Liver (tissue), 9 donors: ENCODE results near the gene GNAI2. TPM values are rescaled to one million over a fixed set of nuclear protein-coding genes. Genes with fewer than 3 reads are reported as not detected.

ENCODE experiments used
- DNase-seq: peaks from one replicate; pipeline ENCODE4 v3.0.0-alpha.2; 2017; ENCODE audit warnings: low spot score
- H3K27ac ChIP-seq, 2 donors: one replicate each; pipeline ENCODE4 v1.7.0; 2013; ENCODE audit warnings: inconsistent platforms in 2 of 2, low read length in 2 of 2, control low read depth in 1 of 2, low read depth in 1 of 2, mild to moderate bottlenecking in 1 of 2
- H3K27me3 ChIP-seq, 4 donors: one replicate each; pipeline versions ENCODE4 v1.6.1 to v1.7.0; 2013; ENCODE audit warnings: low read length in 3 of 4, inconsistent platforms in 1 of 4, mild to moderate bottlenecking in 1 of 4, moderate library complexity in 1 of 4; ENCODE audit not compliant: control insufficient read depth in 4 of 4, insufficient read depth in 4 of 4
- H3K36me3 ChIP-seq, 4 donors: one replicate each; pipeline versions ENCODE4 v1.6.1 to v1.7.0; 2013; ENCODE audit warnings: low read length in 3 of 4, mild to moderate bottlenecking in 3 of 4, low read depth in 1 of 4, moderate library complexity in 1 of 4; ENCODE audit not compliant: control insufficient read depth in 4 of 4, insufficient read depth in 3 of 4
- H3K4me1 ChIP-seq, 4 donors: one replicate each; pipeline versions ENCODE4 v1.6.1 to v1.7.0; 2013; ENCODE audit warnings: low read length in 3 of 4, mild to moderate bottlenecking in 3 of 4, moderate library complexity in 1 of 4; ENCODE audit not compliant: control insufficient read depth in 4 of 4, insufficient read depth in 4 of 4
- H3K4me3 ChIP-seq, 3 donors: one replicate each; pipeline versions ENCODE4 v1.6.1 to v1.7.0; 2013; ENCODE audit warnings: low read length in 3 of 3, control low read depth in 1 of 3, low read depth in 1 of 3, mild to moderate bottlenecking in 1 of 3
- H3K9ac ChIP-seq, 2 donors: one replicate each; pipeline ENCODE4 v1.7.0; 2013; ENCODE audit warnings: low read length in 2 of 2, mild to moderate bottlenecking in 2 of 2, moderate library complexity in 2 of 2, control low read depth in 1 of 2, low read depth in 1 of 2
- H3K9me3 ChIP-seq, 4 donors: one replicate each; pipeline versions ENCODE4 v1.6.1 to v1.7.0; 2013; ENCODE audit warnings: low read length in 3 of 4; ENCODE audit not compliant: control insufficient read depth in 4 of 4
- EGR1 ChIP-seq, 2 donors: IDR thresholded peaks; 2 replicates each; pipeline ENCODE4 v1.6.1; 2016 to 2018; ENCODE audit warnings: antibody characterized with exemption in 2 of 2, low read depth in 2 of 2
- FOXA1 ChIP-seq: IDR thresholded peaks from 2 replicates; pipeline ENCODE4 v1.6.1; 2016; ENCODE audit warnings: antibody characterized with exemption
- FOXA2 ChIP-seq: IDR thresholded peaks from 2 replicates; pipeline ENCODE4 v1.6.1; 2016; ENCODE audit warnings: antibody characterized with exemption
- GABPA ChIP-seq, 2 donors: IDR thresholded peaks in 1 of 2; conservative IDR thresholded peaks in 1 of 2; 2 replicates each; pipeline ENCODE4 v1.6.1; 2016; ENCODE audit warnings: antibody characterized with exemption in 2 of 2, mild to moderate bottlenecking in 1 of 2, moderate library complexity in 1 of 2
- HNF4A ChIP-seq, 2 donors: conservative IDR thresholded peaks; 2 replicates each; pipeline ENCODE4 v1.6.1; 2016; ENCODE audit warnings: antibody characterized with exemption in 2 of 2, mild to moderate bottlenecking in 2 of 2
- HNF4G ChIP-seq: IDR thresholded peaks from 2 replicates; pipeline ENCODE4 v1.6.1; 2016; ENCODE audit warnings: antibody characterized with exemption
- JUND ChIP-seq, 2 donors: IDR thresholded peaks; 2 replicates each; pipeline ENCODE4 v1.6.1; 2016; ENCODE audit warnings: antibody characterized with exemption in 2 of 2
- NR2F2 ChIP-seq: IDR thresholded peaks from 2 replicates; pipeline ENCODE4 v1.6.1; 2016; ENCODE audit warnings: antibody characterized with exemption
- RAD21 ChIP-seq, 2 donors: IDR thresholded peaks; 2 replicates each; pipeline ENCODE4 v1.6.1; 2016; ENCODE audit warnings: antibody characterized with exemption in 2 of 2, mild to moderate bottlenecking in 2 of 2
- RXRA ChIP-seq, 2 donors: IDR thresholded peaks; 2 replicates each; pipeline ENCODE4 v1.6.1; 2017 to 2018; ENCODE audit warnings: antibody characterized with exemption in 2 of 2, mild to moderate bottlenecking in 1 of 2
- SP1 ChIP-seq: IDR thresholded peaks from 2 replicates; pipeline ENCODE4 v1.6.1; 2018; ENCODE audit warnings: antibody characterized with exemption, mild to moderate bottlenecking
- TAF1 ChIP-seq: conservative IDR thresholded peaks from 2 replicates; pipeline ENCODE4 v1.6.1; 2016; ENCODE audit warnings: antibody characterized with exemption, mild to moderate bottlenecking
- YY1 ChIP-seq: IDR thresholded peaks from 2 replicates; pipeline ENCODE4 v1.6.1; 2016; ENCODE audit warnings: antibody characterized with exemption, mild to moderate bottlenecking
- WGBS: extraction: QIAGEN DNeasy Blood & Tissue Kit; methylation state at CpG from one replicate; pipeline ENCODE4 v1.1.7; 2013; 5-methylcytosine and 5-hydroxymethylcytosine counted together
- polyA plus RNA-seq, 2 donors: library from polyadenylated mRNA; stranded (reverse) in 1 of 2; unstranded in 1 of 2; fragments of 200-250 nt in 1 of 2; fragments of >200 nt in 1 of 2; fragmentation: Nextera tagmentation in 1 of 2; extraction: Ambion mirVana in 1 of 2; gene quantifications; one replicate each; pipeline versions ENCODE4 v1.2.1 to v1.2.3, GENCODE V29; 2013 to 2015
- total RNA-seq, 2 donors: library from RNA; depleted of rRNA; stranded (reverse); fragments of >200 nt; gene quantifications; one replicate each; pipeline ENCODE4 v1.2.3, GENCODE V29; 2014
- TF ChIP-seq, protein P1 (sequence below): fragments of 150-350 bp; IDR thresholded peaks from 2 replicates; pipeline ENCODE4 v1.5.1; 2017; ENCODE audit warnings: improper control_type of control experiment, low read depth, low read length; ENCODE audit not compliant: missing input control
- TF ChIP-seq, protein P2 (sequence below): IDR thresholded peaks from 2 replicates; pipeline ENCODE4 v1.6.1; 2016; ENCODE audit warnings: antibody characterized with exemption
- TF ChIP-seq, protein P3 (sequence below): IDR thresholded peaks from 2 replicates; pipeline ENCODE4 v1.6.1; 2016; ENCODE audit warnings: antibody characterized with exemption
- TF ChIP-seq, protein P4 (sequence below): IDR thresholded peaks from 2 replicates; pipeline ENCODE4 v1.6.1; 2016; ENCODE audit warnings: antibody characterized with exemption
- TF ChIP-seq, protein P5 (sequence below): IDR thresholded peaks from 2 replicates; pipeline ENCODE4 v1.6.1; 2016; ENCODE audit warnings: antibody characterized with exemption, mild to moderate bottlenecking
- donor health status: healthy.
- donor health status: healthy.
- donor health status: healthy.
- donor health status: healthy.
- donor health status: healthy.

The GNAI2 gene
- total and polyA plus RNA-seq, 4 donors, result 58.3 to 86.3 (median 62.3) TPM

DNA sequence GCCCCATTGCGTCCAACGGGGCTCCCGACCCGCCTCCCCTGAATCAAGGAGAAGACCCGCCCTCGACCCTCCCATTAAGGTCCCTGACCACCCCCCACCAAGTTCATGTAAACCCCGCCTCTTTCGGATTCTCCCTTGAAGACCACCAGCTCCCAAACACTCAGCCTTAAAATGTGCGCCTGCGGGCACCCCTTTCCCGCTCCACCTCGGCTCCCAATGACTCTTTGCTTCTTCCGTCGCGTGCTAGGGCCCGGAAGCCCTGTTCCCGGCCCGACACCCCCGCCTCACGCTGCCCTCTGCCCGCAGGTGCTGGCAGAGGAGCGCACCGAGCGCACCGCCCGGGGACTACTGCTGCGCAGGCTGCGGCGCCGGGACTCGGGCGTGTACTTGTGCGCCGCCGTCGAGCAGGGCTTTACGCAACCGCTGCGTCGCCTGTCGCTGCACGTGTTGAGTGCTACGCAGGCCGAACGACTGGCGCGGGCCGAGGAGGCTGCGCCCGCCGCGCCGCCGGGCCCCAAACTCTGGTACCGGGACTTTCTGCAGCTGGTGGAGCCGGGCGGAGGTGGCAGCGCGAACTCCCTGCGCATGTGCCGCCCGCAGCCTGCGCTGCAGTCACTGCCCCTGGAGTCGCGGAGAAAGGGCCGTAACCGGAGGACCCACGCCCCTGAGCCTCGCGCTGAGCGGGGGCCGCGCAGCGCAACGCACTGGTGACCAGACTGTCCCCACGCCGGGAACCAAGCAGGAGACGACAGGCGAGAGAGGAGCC is 40.2 kb downstream of the GNAI2 start:
- Histone ChIP-seq H3K4me1 (peaks cover 3 to 41% (median 19%) of the 10 kb centered on the region in 4 donors), H3K4me3 (no peak overlapping the region), H3K27me3 (peaks cover 0 to 2% (median 0%) of the 10 kb centered on the region in 4 donors), H3K27ac (no peak overlapping the region), H3K9me3 (no peaks in the 10 kb centered on the region), H3K36me3 (no peaks in the 10 kb centered on the region), H3K9ac (no peak overlapping the region)
- DNase-seq, result no peak
- 26% methylated on average over 79 of the region's 79 CpGs for WGBS
- TF ChIP-seq, protein P1, sequence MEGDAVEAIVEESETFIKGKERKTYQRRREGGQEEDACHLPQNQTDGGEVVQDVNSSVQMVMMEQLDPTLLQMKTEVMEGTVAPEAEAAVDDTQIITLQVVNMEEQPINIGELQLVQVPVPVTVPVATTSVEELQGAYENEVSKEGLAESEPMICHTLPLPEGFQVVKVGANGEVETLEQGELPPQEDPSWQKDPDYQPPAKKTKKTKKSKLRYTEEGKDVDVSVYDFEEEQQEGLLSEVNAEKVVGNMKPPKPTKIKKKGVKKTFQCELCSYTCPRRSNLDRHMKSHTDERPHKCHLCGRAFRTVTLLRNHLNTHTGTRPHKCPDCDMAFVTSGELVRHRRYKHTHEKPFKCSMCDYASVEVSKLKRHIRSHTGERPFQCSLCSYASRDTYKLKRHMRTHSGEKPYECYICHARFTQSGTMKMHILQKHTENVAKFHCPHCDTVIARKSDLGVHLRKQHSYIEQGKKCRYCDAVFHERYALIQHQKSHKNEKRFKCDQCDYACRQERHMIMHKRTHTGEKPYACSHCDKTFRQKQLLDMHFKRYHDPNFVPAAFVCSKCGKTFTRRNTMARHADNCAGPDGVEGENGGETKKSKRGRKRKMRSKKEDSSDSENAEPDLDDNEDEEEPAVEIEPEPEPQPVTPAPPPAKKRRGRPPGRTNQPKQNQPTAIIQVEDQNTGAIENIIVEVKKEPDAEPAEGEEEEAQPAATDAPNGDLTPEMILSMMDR, result no peak
- TF ChIP-seq SP1, result no peak
- TF ChIP-seq EGR1 (IDR thresholded peaks at IDR 0.05; ENCODE audit: low read depth in 2 of 2), result no peak
- TF ChIP-seq, protein P2, sequence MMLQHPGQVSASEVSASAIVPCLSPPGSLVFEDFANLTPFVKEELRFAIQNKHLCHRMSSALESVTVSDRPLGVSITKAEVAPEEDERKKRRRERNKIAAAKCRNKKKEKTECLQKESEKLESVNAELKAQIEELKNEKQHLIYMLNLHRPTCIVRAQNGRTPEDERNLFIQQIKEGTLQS, result no peak
- TF ChIP-seq, protein P3, sequence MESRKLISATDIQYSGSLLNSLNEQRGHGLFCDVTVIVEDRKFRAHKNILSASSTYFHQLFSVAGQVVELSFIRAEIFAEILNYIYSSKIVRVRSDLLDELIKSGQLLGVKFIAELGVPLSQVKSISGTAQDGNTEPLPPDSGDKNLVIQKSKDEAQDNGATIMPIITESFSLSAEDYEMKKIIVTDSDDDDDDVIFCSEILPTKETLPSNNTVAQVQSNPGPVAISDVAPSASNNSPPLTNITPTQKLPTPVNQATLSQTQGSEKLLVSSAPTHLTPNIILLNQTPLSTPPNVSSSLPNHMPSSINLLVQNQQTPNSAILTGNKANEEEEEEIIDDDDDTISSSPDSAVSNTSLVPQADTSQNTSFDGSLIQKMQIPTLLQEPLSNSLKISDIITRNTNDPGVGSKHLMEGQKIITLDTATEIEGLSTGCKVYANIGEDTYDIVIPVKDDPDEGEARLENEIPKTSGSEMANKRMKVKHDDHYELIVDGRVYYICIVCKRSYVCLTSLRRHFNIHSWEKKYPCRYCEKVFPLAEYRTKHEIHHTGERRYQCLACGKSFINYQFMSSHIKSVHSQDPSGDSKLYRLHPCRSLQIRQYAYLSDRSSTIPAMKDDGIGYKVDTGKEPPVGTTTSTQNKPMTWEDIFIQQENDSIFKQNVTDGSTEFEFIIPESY, result no peak
- TF ChIP-seq GABPA (IDR thresholded peaks at IDR 0.05 in 1 of 2, conservative IDR thresholded peaks at IDR 0.05 in 1 of 2), result no peak
- TF ChIP-seq RXRA (IDR thresholded peaks at IDR 0.05), result no peak
- TF ChIP-seq YY1, result no peak
- TF ChIP-seq HNF4G, result no peak
- no peak for TF ChIP-seq NR2F2
- TF ChIP-seq, protein P4, sequence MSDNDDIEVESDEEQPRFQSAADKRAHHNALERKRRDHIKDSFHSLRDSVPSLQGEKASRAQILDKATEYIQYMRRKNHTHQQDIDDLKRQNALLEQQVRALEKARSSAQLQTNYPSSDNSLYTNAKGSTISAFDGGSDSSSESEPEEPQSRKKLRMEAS, result no peak
- no peak for TF ChIP-seq FOXA2
- TF ChIP-seq, protein P5, sequence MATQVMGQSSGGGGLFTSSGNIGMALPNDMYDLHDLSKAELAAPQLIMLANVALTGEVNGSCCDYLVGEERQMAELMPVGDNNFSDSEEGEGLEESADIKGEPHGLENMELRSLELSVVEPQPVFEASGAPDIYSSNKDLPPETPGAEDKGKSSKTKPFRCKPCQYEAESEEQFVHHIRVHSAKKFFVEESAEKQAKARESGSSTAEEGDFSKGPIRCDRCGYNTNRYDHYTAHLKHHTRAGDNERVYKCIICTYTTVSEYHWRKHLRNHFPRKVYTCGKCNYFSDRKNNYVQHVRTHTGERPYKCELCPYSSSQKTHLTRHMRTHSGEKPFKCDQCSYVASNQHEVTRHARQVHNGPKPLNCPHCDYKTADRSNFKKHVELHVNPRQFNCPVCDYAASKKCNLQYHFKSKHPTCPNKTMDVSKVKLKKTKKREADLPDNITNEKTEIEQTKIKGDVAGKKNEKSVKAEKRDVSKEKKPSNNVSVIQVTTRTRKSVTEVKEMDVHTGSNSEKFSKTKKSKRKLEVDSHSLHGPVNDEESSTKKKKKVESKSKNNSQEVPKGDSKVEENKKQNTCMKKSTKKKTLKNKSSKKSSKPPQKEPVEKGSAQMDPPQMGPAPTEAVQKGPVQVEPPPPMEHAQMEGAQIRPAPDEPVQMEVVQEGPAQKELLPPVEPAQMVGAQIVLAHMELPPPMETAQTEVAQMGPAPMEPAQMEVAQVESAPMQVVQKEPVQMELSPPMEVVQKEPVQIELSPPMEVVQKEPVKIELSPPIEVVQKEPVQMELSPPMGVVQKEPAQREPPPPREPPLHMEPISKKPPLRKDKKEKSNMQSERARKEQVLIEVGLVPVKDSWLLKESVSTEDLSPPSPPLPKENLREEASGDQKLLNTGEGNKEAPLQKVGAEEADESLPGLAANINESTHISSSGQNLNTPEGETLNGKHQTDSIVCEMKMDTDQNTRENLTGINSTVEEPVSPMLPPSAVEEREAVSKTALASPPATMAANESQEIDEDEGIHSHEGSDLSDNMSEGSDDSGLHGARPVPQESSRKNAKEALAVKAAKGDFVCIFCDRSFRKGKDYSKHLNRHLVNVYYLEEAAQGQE, result no peak
- TF ChIP-seq TAF1, result no peak
- no peak for TF ChIP-seq JUND (IDR thresholded peaks at IDR 0.05)
- no peak for TF ChIP-seq RAD21 (IDR thresholded peaks at IDR 0.05)
- no peak for TF ChIP-seq FOXA1
- TF ChIP-seq HNF4A (conservative IDR thresholded peaks at IDR 0.05), result no peak
